A673 (cell line): ENCODE results near the gene LPCAT2. TPM values are rescaled to one million over a fixed set of nuclear protein-coding genes. Genes with fewer than 3 reads are reported as not detected.

Experiments used
- BruUV-seq: library from RNA; stranded (reverse); fragments of 400-500 nt; replicated peaks from 2 replicates; lab custom pipeline; 2021; lab: Mats Ljungman, UMichigan
- CTCF ChIA-PET: fragments of 300-600 bp; sonication (Branson Sonifier 250); formaldehyde crosslinking; loops from one replicate; lab custom pipeline; 2022; ENCODE audit warnings: antibody characterized with exemption; lab: Charles Lee
- POLR2A ChIA-PET: fragments of 300-600 bp; sonication (Branson Sonifier 250); formaldehyde crosslinking; loops from one replicate; lab custom pipeline; 2022; ENCODE audit warnings: antibody characterized with exemption; ENCODE audit not compliant: low non-redundant PET; lab: Charles Lee
- DNase-seq: peaks from one replicate; pipeline ENCODE4 v3.0.0-alpha.2; 2015; ENCODE audit warnings: low spot score
- H3K27ac ChIP-seq: fragments of 200-600 bp; sonication (generic); 2 replicates; pipeline ENCODE4 v1.5.1; 2016; ENCODE audit warnings: mixed run types, low read depth, mild to moderate bottlenecking, mixed read lengths, antibody characterized with exemption, low read length; ENCODE audit not compliant: poor library complexity, severe bottlenecking
- H3K27me3 ChIP-seq: fragments of 200-600 bp; sonication (generic); replicated peaks from 2 replicates; pipeline ENCODE4 v1.6.1; 2017; ENCODE audit warnings: mixed run types, low read depth, mild to moderate bottlenecking, mixed read lengths, antibody characterized with exemption, low read length; ENCODE audit not compliant: insufficient read depth, poor library complexity
- H3K36me3 ChIP-seq: fragments of 200-600 bp; sonication (generic); 2 replicates; pipeline ENCODE4 v1.6.1; 2016; ENCODE audit warnings: mixed run types, mild to moderate bottlenecking, mixed read lengths, antibody characterized with exemption, low read length; ENCODE audit not compliant: insufficient read depth, poor library complexity, severe bottlenecking
- H3K4me1 ChIP-seq: fragments of 200-600 bp; sonication (generic); 2 replicates; pipeline ENCODE4 v1.6.1; 2017; ENCODE audit warnings: mixed run types, mild to moderate bottlenecking, mixed read lengths, antibody characterized with exemption, low read length; ENCODE audit not compliant: insufficient read depth, poor library complexity, severe bottlenecking
- H3K4me3 ChIP-seq: fragments of 200-600 bp; sonication (generic); 2 replicates; pipeline ENCODE4 v1.5.1; 2016; ENCODE audit warnings: low read depth, mixed run types, mild to moderate bottlenecking, mixed read lengths, low read length; ENCODE audit not compliant: poor library complexity, severe bottlenecking
- H3K9me3 ChIP-seq: fragments of 200-600 bp; sonication (generic); 2 replicates; pipeline ENCODE4 v1.6.1; 2016; ENCODE audit warnings: mixed run types, low read depth, mild to moderate bottlenecking, mixed read lengths, antibody characterized with exemption, low read length; ENCODE audit not compliant: poor library complexity, severe bottlenecking
- EZH2 ChIP-seq: fragments of 200-600 bp; sonication (generic); IDR thresholded peaks from 2 replicates; pipeline ENCODE4 v1.6.1; 2017; ENCODE audit warnings: borderline replicate concordance, low read depth, mild to moderate bottlenecking, mixed read lengths, antibody characterized with exemption, low read length; ENCODE audit not compliant: poor library complexity, severe bottlenecking
- intact Hi-C: fragments of 100-400 bp; cut with micrococcal nuclease; formaldehyde crosslinking; loops from one replicate; pipeline ENCODE4 v1.10.0; 2022; ENCODE audit not compliant: unreplicated experiment
- total RNA-seq: library from RNA; stranded (reverse); gene quantifications from 2 replicates; pipeline ENCODE4 v1.2.3, GENCODE V29; 2021
- TF ChIP-seq, protein P1 (sequence below): fragments of 300-800, 200-600 bp; sonication (generic); conservative IDR thresholded peaks from 2 replicates; pipeline ENCODE4 v1.5.1; 2017; ENCODE audit warnings: low read depth, mild to moderate bottlenecking, antibody characterized with exemption, low read length, moderate library complexity, mixed read lengths

LPCAT2 gene
- total RNA-seq, 1 experiment from 2014 or later: 8.2 TPM

DNA sequence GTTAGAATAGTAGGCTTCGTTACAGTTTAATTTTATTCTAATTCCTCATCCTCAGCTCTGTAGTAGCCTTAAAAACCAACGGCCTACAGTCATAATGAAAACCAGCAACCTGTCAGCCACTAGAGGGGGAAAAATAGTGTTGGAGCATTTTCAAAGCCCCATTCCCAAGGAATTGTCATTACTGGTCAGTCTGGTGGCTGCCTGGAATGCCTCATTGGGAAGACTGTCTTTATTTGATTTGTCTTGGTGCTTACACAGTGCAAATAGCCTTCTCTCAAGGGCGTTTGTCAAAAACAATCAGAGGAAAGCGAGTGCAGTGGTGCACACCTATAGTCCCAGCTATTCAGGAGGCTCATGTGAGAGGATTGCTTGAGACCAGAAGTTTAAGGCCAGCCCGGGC, 4.7 kb downstream of the LPCAT2 start:
- no peaks in the 10 kb centered on the region for H3K36me3 ChIP-seq
- no peak overlapping the region for H3K27ac ChIP-seq
- TF ChIP-seq, protein P1, sequence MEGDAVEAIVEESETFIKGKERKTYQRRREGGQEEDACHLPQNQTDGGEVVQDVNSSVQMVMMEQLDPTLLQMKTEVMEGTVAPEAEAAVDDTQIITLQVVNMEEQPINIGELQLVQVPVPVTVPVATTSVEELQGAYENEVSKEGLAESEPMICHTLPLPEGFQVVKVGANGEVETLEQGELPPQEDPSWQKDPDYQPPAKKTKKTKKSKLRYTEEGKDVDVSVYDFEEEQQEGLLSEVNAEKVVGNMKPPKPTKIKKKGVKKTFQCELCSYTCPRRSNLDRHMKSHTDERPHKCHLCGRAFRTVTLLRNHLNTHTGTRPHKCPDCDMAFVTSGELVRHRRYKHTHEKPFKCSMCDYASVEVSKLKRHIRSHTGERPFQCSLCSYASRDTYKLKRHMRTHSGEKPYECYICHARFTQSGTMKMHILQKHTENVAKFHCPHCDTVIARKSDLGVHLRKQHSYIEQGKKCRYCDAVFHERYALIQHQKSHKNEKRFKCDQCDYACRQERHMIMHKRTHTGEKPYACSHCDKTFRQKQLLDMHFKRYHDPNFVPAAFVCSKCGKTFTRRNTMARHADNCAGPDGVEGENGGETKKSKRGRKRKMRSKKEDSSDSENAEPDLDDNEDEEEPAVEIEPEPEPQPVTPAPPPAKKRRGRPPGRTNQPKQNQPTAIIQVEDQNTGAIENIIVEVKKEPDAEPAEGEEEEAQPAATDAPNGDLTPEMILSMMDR: no peak
- no peak for TF ChIP-seq EZH2
- H3K9me3 ChIP-seq: peaks cover 12% of the 10 kb centered on the region
- BruUV-seq: no TSS peak
- ChIA-PET POLR2A (no interaction called here), CTCF (no interaction called here)
- H3K27me3 ChIP-seq: no peaks in the 10 kb centered on the region
- intact Hi-C loops: no loop called here
- no peak overlapping the region for H3K4me3 ChIP-seq
- DNase-seq: no peak
- no peaks in the 10 kb centered on the region for H3K4me1 ChIP-seq

DNA sequence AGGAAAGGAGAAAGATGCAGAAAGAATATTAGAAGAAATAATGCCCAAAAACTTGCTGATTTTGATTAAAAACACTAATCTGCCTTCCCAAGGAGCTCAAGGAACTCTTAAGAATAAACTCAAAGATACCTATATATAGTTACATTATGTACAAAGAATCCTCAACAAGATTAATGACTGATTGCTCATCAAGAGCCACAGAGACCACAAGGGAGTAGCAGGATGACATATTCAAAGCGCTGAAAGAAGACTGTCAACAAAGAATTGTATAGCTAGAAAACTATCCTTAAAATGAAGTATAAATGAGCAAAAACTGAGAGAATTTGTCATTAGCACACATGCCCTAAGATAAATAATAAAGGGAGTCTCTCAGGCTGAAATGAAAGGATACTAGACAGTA, 6.2 kb downstream of the LPCAT2 start:
- ChIA-PET CTCF (no interaction called here), POLR2A (no interaction called here)
- Histone ChIP-seq H3K9me3 (peaks cover 12% of the 10 kb centered on the region), H3K27me3 (no peaks in the 10 kb centered on the region), H3K27ac (no peak overlapping the region), H3K4me1 (no peaks in the 10 kb centered on the region), H3K36me3 (no peaks in the 10 kb centered on the region), H3K4me3 (no peak overlapping the region)
- TF ChIP-seq EZH2: no peak
- TF ChIP-seq, protein P1: no peak
- no peak for DNase-seq
- intact Hi-C loops: no loop called here
- no TSS peak for BruUV-seq

DNA sequence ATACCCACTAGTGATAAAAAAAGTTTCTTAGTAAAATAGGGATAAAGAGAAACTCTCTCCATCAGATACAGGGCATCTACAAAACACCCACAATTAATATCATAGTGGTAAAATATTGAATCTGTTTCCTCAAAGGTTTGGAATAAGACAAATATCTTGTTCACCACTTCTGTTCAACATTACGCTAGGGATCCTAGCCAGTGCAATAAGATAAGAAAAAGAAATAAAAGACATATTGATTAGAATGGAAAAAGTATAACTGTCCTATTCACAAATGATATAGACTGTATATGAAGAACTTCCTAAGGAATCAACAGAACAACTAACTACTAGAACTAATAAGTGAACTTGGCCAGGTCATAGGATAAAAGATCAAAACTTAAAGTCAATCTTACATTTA, 12.9 kb downstream of the LPCAT2 start:
- no peak for DNase-seq
- H3K36me3 ChIP-seq: no peaks in the 10 kb centered on the region
- H3K4me3 ChIP-seq: no peak overlapping the region
- no peaks in the 10 kb centered on the region for H3K27me3 ChIP-seq
- no peaks in the 10 kb centered on the region for H3K4me1 ChIP-seq
- POLR2A ChIA-PET: no interaction called here
- H3K27ac ChIP-seq: no peak overlapping the region
- no TSS peak for BruUV-seq
- CTCF ChIA-PET: no interaction called here
- H3K9me3 ChIP-seq: peaks cover 10% of the 10 kb centered on the region
- intact Hi-C loops: no loop called here
- TF ChIP-seq EZH2: no peak
- TF ChIP-seq, protein P1: no peak
